Stimulated activated CD8-positive, alpha-beta memory T cell treated with anti-CD3 and anti-CD28 coated beads, Interleukin-12 subunit alpha, Interleukin-12 subunit beta, amount 100 ng/mL, for 24 hours (primary cell): ENCODE data around the gene PCSK1N.

Source experiments
- DNase-seq: peaks from one replicate; pipeline ENCODE4 v3.0.0-alpha.2; 2020; ENCODE audit errors: extremely low read depth

Gene PCSK1N

GRCh38 chrX:48789366-48790220 is 45.8 kb downstream of the PCSK1N start:
- no peak for DNase-seq

GRCh38 chrX:48787505-48788443 is 47.6 kb downstream of the PCSK1N start:
- no peak for DNase-seq

GRCh38 chrX:48786825-48787504 is 48.4 kb downstream of the PCSK1N start:
- no peak for DNase-seq

GRCh38 chrX:48786341-48786800 is 49.0 kb downstream of the PCSK1N start, which contains the start of gene GATA1:
TSS of gene GATA1 (plus strand) at chrX:48786590. CDS start at chrX:48791110, 4,520 bp downstream.
- no peak for DNase-seq

- DNase-seq, result no peak
These were observed 49.7 kb downstream of the PCSK1N start for GRCh38 chrX:48785540-48786214.

GRCh38 chrX:48785186-48785539 is 50.2 kb downstream of the PCSK1N start:
- no peak for DNase-seq

GRCh38 chrX:48784726-48785125 is 50.7 kb downstream of the PCSK1N start:
- DNase-seq, result no peak

GRCh38 chrX:48782795-48783194 is 52.6 kb downstream of the PCSK1N start:
- no peak for DNase-seq

GRCh38 chrX:48782216-48782615 is 53.2 kb downstream of the PCSK1N start:
- DNase-seq, result no peak

- no peak for DNase-seq
These were observed 53.7 kb downstream of the PCSK1N start for GRCh38 chrX:48781705-48782104.
